ENCODE measurements around the gene GTF2IRD1. TPM values are rescaled to one million over a fixed set of nuclear protein-coding genes. Genes with fewer than 3 reads are reported as not detected.
A peak's percentile ranks its signal among the peaks of the same experiment; 100 is the strongest.
"Not testable (repeated sequence)": the region's sequence is repeated elsewhere in the genome, so short reads cannot be mapped to it uniquely, and the experiment has no call there.

The GTF2IRD1 gene
- total RNA-seq, 1 experiment from 2014 or later, result 14.9 TPM

DNA sequence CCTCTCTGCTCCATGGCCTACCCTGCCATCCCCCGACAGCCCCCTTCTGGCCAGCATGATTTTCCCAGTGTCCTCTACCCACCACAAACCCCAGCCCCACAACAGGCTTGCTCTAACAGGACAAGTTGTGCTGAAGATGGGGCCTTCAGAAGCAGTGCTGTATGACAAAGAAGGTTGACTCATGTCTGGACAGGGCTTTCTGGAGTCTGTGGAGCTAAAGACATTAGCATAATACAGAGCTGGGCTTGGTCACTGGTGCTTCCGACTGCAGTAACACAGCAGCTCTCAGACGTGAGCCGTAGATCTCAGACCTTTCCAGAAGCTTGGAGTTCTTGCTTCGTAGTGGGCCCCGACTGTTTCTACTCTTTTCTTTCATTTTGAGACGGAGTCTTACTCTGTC lies 100.5 kb downstream of the GTF2IRD1 start:
- no peak overlapping the region for H3K4me3 ChIP-seq (ENCODE audit: low read length)
- intact Hi-C loops (cut with micrococcal nuclease), result no loop called here
- ChIA-PET CTCF (no interaction called here), POLR2A (ENCODE audit: unreplicated experiment) (no interaction called here)
- DNase-seq, result no peak
- BruUV-seq (replicated peaks), result no TSS peak
- H3K27ac ChIP-seq (ENCODE audit: low read length), result no peak overlapping the region
- H3K9me3 ChIP-seq (ENCODE audit: low read length), result no peaks in the 10 kb centered on the region
- H4K20me1 ChIP-seq (ENCODE audit: low read length), result no peaks in the 10 kb centered on the region
- H3F3A ChIP-seq (ENCODE audit: low read length, unreplicated experiment), result no peaks in the 10 kb centered on the region
- TF ChIP-seq, protein P1, sequence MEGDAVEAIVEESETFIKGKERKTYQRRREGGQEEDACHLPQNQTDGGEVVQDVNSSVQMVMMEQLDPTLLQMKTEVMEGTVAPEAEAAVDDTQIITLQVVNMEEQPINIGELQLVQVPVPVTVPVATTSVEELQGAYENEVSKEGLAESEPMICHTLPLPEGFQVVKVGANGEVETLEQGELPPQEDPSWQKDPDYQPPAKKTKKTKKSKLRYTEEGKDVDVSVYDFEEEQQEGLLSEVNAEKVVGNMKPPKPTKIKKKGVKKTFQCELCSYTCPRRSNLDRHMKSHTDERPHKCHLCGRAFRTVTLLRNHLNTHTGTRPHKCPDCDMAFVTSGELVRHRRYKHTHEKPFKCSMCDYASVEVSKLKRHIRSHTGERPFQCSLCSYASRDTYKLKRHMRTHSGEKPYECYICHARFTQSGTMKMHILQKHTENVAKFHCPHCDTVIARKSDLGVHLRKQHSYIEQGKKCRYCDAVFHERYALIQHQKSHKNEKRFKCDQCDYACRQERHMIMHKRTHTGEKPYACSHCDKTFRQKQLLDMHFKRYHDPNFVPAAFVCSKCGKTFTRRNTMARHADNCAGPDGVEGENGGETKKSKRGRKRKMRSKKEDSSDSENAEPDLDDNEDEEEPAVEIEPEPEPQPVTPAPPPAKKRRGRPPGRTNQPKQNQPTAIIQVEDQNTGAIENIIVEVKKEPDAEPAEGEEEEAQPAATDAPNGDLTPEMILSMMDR (conservative IDR thresholded peaks at IDR 0.05; ENCODE audit: low read depth, low read length), result no peak
- TF ChIP-seq EZH2phosphoT487 (IDR thresholded peaks at IDR 0.05; ENCODE audit: borderline replicate concordance, low read length), result no peak
- no peak for TF ChIP-seq EZH2 (IDR thresholded peaks at IDR 0.05; ENCODE audit: low read length, unreplicated experiment)
- no peak overlapping the region for H3K4me2 ChIP-seq (ENCODE audit: low read length)
- no peak for ATAC-seq
- H3K4me1 ChIP-seq (ENCODE audit: insufficient read depth, low read length), result no peaks in the 10 kb centered on the region
- no peak overlapping the region for H2AFZ ChIP-seq (ENCODE audit: low read length)
- H3K27me3 ChIP-seq (ENCODE audit: low read length), result no peaks in the 10 kb centered on the region
- no peaks in the 10 kb centered on the region for H3K36me3 ChIP-seq (ENCODE audit: low read depth, low read length)
- H3K79me2 ChIP-seq (ENCODE audit: low read length), result no peaks in the 10 kb centered on the region
- no peaks in the 10 kb centered on the region for H3K9me2 ChIP-seq (replicated peaks; ENCODE audit: low read length)
- H3K9ac ChIP-seq (ENCODE audit: low read length), result no peak overlapping the region

DNA sequence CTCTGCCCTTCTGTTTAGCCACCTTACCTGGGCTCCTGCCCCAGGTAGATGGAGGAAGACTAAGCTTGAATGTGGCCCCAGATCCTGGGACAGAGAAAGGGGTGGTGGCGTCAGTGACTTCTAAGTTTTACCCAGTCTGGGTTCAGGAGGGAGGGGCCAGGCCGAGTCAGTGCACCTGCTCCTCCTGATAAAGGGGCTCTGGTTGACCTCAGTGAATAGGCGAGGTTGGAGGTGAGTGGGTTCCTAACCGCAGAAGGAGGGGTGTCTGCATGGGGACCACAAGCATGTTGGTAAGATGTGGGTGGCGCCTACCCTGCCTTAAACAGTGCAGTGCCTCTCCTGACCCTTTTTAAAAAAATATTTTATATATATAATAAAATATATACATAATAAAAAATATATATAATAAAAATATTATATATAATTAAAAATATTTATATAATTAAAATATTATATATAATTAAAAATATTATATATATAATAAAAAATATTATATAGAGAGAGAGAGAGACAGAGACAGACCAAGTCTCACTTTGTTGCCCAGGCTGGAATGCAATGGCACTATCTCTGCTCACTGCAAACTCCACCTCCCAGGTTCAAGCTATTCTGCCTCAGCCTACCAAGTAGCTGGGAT lies 106.5 kb downstream of the GTF2IRD1 start:
- no peaks in the 10 kb centered on the region for H3F3A ChIP-seq (ENCODE audit: low read length, unreplicated experiment)
- no peaks in the 10 kb centered on the region for H3K36me3 ChIP-seq (ENCODE audit: low read depth, low read length)
- H3K27ac ChIP-seq (ENCODE audit: low read length), result no peak overlapping the region
- TF ChIP-seq, protein P1 (conservative IDR thresholded peaks at IDR 0.05; ENCODE audit: low read depth, low read length), result no peak
- no peak for TF ChIP-seq EZH2phosphoT487 (IDR thresholded peaks at IDR 0.05; ENCODE audit: borderline replicate concordance, low read length)
- TF ChIP-seq EZH2 (IDR thresholded peaks at IDR 0.05; ENCODE audit: low read length, unreplicated experiment), result no peak
- DNase-seq (no peak), ATAC-seq (no peak)
- H3K4me1 ChIP-seq (ENCODE audit: insufficient read depth, low read length), result no peaks in the 10 kb centered on the region; the same call in 1 of the 2 replicates
- no peaks in the 10 kb centered on the region for H3K27me3 ChIP-seq (ENCODE audit: low read length)
- no peak overlapping the region for H3K9ac ChIP-seq (ENCODE audit: low read length)
- no peak overlapping the region for H3K4me2 ChIP-seq (ENCODE audit: low read length)
- POLR2A ChIA-PET (ENCODE audit: unreplicated experiment), result no interaction called here
- no peaks in the 10 kb centered on the region for H3K9me3 ChIP-seq (ENCODE audit: low read length)
- H3K4me3 ChIP-seq (ENCODE audit: low read length), result no peak overlapping the region
- no peaks in the 10 kb centered on the region for H3K79me2 ChIP-seq (ENCODE audit: low read length)
- H4K20me1 ChIP-seq (ENCODE audit: low read length), result no peaks in the 10 kb centered on the region
- H3K9me2 ChIP-seq (replicated peaks; ENCODE audit: low read length), result no peaks in the 10 kb centered on the region
- CTCF ChIA-PET, result interaction anchor here (0.6 kb wide), 1 partner anchor 307 kb away, joined by 5 read pairs; no protein-coding TSS in a partner anchor
- no TSS peak for BruUV-seq (replicated peaks)
- H2AFZ ChIP-seq (ENCODE audit: low read length), result no peak overlapping the region
- intact Hi-C loops (cut with micrococcal nuclease), result no loop called here

DNA sequence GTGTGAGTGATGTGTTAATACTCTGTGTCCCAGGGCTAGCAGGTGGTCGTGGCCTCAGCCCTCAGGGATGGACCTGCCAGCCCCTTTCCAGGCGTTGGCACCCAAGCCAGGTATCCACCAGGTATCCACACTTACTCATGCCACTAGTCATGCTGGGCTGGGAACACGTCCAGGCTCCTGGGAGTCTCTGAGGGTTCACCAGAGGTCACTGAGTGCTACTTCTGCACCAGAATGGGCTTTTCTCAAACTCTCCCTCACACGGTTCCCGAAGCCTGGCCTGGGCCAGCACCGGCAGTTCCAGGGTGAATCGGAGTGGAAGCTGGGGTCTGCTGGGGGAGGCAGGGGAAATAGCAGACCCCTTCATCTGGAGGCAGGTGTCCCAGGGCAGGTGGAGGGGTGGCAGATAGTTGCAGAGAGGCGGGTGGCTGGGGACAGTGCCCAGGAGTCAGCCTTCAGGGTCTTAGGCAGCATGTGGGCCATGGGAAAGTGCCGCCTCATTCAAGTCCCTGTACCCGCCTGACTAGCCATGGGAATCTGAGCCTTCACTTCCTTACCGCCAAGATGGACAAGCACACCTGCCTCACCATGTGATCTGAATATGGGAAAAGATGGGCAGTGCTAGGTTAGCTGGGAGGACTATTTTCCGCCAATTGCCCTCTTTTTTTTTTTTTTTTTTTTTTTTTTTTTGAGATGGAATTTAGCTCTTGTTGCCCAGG lies 108.3 kb downstream of the GTF2IRD1 start:
- no peaks in the 10 kb centered on the region for H3K79me2 ChIP-seq (ENCODE audit: low read length)
- intact Hi-C loops (cut with micrococcal nuclease), result no loop called here
- no peaks in the 10 kb centered on the region for H3K9me2 ChIP-seq (replicated peaks; ENCODE audit: low read length)
- H3K4me2 ChIP-seq (ENCODE audit: low read length), result no peak overlapping the region
- BruUV-seq (replicated peaks), result no TSS peak
- POLR2A ChIA-PET (ENCODE audit: unreplicated experiment), result no interaction called here
- H3K9ac ChIP-seq (ENCODE audit: low read length), result no peak overlapping the region
- no peaks in the 10 kb centered on the region for H3K9me3 ChIP-seq (ENCODE audit: low read length)
- H3K27me3 ChIP-seq (ENCODE audit: low read length), result no peaks in the 10 kb centered on the region
- TF ChIP-seq EZH2 (IDR thresholded peaks at IDR 0.05; ENCODE audit: low read length, unreplicated experiment), result no peak
- TF ChIP-seq, protein P1 (conservative IDR thresholded peaks at IDR 0.05; ENCODE audit: low read depth, low read length), result no peak
- no peak for TF ChIP-seq EZH2phosphoT487 (IDR thresholded peaks at IDR 0.05; ENCODE audit: borderline replicate concordance, low read length)
- no peak overlapping the region for H3K27ac ChIP-seq (ENCODE audit: low read length)
- H3K36me3 ChIP-seq (ENCODE audit: low read depth, low read length), result no peaks in the 10 kb centered on the region
- H3K4me1 ChIP-seq (ENCODE audit: insufficient read depth, low read length), result no peaks in the 10 kb centered on the region; the same call in 1 of the 2 replicates
- DNase-seq (peak; percentile 22), ATAC-seq (peak; percentile 51)
- no peak overlapping the region for H2AFZ ChIP-seq (ENCODE audit: low read length)
- no peaks in the 10 kb centered on the region for H3F3A ChIP-seq (ENCODE audit: low read length, unreplicated experiment)
- H3K4me3 ChIP-seq (ENCODE audit: low read length), result no peak overlapping the region
- no peaks in the 10 kb centered on the region for H4K20me1 ChIP-seq (ENCODE audit: low read length)
- CTCF ChIA-PET, result no interaction called here

DNA sequence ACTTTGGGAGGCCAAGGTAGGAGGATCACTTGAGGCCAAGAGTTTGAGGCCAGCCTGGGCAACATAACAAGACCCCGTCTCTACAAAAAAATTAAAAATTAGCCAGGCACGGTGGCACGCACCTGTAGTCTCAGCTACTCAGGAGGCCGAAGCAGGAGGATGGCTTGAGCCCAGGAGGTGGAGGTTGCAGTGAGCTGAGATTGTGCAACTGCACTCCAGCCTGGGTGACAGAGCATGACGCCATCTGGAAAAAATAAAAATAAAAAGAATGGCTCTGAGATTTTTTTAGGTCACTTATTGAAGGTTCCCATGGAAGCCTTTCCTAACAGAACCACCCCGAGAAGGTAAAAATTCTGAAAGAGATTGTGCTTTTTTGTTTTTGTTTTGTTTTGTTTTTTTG lies 109.9 kb downstream of the GTF2IRD1 start:
- DNase-seq; ATAC-seq; H3K79me2 ChIP-seq (ENCODE audit: low read length); H3K27me3 ChIP-seq (ENCODE audit: low read length); H2AFZ ChIP-seq (ENCODE audit: low read length); H3K9ac ChIP-seq (ENCODE audit: low read length); H3K9me2 ChIP-seq (replicated peaks; ENCODE audit: low read length); intact Hi-C loops (cut with micrococcal nuclease); H3K27ac ChIP-seq (ENCODE audit: low read length); H4K20me1 ChIP-seq (ENCODE audit: low read length); CTCF ChIA-PET; BruUV-seq (replicated peaks); H3K4me1 ChIP-seq (ENCODE audit: insufficient read depth, low read length); POLR2A ChIA-PET (ENCODE audit: unreplicated experiment); H3F3A ChIP-seq (ENCODE audit: low read length, unreplicated experiment); H3K36me3 ChIP-seq (ENCODE audit: low read depth, low read length); H3K4me3 ChIP-seq (ENCODE audit: low read length); H3K9me3 ChIP-seq (ENCODE audit: low read length); H3K4me2 ChIP-seq (ENCODE audit: low read length): not testable (repeated sequence)

All from PC-3 (cell line).